ENCODE data around the gene RAB27B. TPM values are rescaled to one million over a fixed set of nuclear protein-coding genes. Genes with fewer than 3 reads are reported as not detected.

Gene RAB27B
- total RNA-seq, 1 experiment from 2014 or later: 41.2 TPM

DNA sequence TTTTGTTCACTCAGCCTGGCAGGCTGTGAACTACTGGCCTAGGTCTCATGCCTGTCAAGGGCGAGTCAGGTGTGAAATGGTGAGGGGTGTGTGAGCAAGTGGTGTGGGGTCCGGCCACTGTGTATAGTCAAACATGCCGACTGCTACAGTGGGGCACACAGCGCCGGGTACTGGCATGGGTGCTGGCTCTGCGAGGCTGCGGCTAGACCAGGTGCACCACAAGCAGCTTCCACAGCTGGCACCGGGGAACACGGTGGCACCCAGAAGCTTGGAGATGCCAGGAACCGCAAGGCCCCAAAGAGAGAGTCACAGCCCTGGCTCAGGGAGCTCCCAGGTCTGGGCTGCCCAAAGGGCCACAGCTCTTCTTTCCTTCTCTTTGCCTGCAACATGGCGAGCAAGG is 81.3 kb downstream of the RAB27B start:
- DNase-seq (ENCODE audit: low read depth): no peak

DNA sequence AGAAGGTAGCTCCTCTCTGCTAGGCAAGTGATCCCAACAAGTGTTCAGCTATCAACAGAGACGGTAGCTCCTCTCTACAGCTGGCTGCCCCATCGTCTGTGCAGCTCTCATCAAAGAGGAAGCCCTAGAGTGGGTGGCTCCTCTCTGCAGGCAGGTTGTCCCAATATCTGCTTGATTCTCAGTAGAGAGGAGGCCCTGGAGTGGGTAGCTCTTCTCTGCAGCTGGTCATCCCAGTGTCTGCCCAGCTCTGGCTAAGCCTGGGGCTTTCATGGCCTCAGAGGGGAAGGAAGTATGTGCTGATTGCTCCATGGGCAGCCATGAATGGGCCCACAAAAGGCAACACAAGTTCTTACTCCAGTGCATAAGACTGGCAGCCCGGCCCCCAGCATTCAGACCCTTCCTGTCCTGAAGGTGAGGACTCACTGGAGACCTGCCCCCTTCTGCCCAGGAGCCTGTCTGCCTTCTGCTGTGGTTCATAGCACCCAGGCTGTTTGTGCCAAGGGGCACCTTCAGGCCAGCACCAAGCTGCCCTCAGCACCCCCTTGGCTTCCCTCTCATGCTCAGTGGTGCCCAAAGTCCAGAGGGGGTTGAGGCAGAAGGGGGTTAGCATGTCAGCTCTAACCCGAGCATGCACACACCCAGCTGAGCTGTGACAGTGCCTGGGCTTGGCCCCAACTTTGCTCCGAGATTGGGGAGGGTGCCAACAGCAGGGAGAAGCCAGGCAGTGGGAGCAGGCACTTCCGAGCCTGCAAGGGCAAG is 82.1 kb downstream of the RAB27B start:
- DNase-seq (ENCODE audit: low read depth): no peak

DNA sequence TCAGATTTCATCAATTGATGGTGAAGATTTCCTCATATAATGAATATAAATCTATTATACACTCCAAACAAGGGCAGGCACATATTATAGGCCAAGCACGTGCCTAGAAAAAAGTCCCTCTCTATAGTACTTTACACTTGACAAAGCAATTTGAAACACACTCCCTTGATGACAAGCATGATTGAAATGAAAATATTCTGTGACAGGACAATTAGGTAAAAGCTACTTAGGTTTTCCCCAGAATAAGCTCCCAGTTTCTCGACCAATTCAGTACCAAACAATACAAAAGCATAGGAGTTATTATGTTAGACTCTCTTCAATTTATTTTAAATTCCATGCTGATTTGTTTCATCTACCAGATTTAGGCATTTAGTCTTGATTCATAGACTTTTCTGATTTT is 83.3 kb downstream of the RAB27B start:
- no peak for DNase-seq (ENCODE audit: low read depth)

DNA sequence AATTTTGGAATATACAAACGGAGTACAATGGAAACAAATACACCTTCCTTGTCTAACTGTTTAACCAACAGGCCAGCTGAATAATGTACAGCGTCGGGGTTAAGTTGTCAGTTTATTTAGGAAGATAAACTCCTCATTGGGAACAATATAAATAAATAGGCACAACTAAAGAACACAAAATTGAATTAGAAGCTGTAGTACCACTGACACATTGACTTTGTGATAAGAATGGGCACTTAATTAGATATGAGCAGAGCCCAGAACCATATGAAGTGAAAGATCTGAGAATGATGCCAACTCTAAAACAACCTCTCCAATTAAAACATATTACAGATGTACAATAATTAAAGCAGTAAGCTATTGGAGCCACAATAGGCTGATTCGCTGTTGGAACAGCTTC is 86.5 kb downstream of the RAB27B start:
- no peak for DNase-seq (ENCODE audit: low read depth)

DNA sequence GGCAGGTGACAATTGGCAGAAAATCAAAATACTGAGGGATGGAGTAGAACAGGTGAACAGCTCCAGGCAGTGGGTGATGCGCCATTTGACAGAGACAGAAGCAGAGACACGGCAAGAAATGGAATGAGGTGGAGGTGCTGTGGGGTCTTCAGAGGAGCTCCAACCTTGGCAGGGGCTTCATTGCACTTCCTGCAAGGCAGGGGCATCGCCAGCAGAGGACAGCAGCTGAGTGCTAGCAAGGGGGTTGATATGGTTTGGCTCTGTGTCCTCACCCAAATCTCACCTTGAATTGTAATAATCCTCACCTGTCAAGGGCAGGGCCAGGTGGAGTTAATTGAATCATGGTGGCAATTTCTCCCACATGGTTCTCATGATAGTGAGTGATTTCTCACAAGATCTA is 88.2 kb downstream of the RAB27B start:
- DNase-seq (ENCODE audit: low read depth): no peak

DNA sequence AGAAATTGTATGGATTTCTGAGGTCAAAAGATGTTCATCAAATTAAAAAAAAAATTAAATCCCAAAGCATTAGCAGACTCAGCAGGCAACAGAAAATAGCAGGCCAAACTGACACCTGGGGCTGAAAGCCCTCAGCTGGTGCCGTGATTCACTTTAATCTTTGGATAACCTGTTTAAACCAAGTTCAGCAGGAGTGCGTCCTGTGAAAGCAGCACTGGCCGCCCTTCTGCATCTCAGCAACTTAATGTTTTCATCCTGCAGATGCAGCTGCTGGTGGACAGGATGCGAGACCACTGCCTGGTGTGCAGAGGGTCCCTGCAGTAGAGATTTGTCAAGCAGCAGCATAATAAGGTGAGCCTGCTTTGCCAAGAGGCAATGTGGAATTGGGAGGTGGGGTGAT is 89.8 kb downstream of the RAB27B start:
- DNase-seq (ENCODE audit: low read depth): no peak

DNA sequence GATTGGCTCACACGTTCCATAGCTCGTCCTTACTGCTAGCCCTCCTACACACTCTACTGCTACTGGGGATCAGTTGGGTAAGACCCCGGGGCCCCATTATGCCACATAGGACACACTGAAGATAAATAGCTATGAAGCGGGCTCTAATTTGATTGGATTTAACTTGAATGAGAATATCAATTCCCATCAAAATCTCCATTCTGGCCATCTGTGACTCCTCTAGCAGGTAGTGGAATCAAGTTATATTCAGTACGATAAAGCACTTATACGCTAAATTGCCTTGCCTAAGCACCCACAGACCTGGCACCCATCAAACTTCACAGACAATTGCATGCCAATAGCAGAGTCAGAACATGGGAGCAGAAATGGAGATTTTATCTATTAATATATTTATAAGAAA is 91.1 kb downstream of the RAB27B start:
- DNase-seq (ENCODE audit: low read depth): no peak

DNA sequence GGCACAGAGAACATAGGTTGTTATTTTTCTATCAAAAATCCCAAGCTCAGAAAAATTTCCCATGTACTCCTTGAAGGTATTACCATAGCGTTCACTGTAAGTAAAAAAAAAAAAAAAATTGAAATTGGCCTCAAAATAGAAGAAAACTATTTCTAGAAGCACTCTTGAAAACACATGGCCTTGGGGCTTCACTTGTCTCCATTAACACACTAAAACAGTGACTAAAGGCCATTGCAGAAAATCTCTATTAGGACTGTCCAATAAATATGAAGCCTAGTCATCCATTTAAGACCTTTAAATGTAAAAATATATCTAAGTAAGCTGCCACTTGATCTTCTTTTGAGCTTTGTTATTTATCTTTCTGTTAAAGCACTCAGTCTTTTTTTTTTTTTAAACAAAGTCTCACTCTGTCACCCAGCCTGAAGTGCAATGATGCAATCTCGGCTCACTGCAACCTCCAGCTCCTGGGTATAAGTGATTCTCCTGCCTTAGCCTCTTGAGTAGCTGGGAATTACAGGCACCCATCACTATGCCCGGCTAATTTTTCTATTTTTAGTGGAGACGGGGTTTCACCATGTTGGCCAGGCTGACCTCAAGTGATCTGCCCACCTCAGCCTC is 95.2 kb downstream of the RAB27B start:
- DNase-seq (ENCODE audit: low read depth): no peak

DNA sequence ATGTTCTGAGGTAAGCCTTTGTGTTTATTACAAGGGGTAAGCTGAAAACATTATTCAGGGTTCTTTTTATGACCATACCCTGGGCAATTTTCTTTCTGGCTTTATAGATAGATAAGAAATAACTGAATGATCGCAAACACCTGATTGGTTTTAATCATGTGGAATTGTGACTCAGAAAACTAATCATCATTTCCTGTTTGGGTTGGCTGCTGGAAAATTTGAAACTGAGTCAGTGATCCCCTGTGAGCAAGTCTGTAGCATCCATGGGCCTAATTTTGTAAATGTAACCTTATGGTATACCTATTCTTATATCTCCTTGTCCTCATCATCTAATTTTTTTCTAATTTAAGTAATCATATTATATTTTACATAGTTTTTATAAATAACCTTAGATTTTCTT is 96.7 kb downstream of the RAB27B start:
- DNase-seq (ENCODE audit: low read depth): no peak

DNA sequence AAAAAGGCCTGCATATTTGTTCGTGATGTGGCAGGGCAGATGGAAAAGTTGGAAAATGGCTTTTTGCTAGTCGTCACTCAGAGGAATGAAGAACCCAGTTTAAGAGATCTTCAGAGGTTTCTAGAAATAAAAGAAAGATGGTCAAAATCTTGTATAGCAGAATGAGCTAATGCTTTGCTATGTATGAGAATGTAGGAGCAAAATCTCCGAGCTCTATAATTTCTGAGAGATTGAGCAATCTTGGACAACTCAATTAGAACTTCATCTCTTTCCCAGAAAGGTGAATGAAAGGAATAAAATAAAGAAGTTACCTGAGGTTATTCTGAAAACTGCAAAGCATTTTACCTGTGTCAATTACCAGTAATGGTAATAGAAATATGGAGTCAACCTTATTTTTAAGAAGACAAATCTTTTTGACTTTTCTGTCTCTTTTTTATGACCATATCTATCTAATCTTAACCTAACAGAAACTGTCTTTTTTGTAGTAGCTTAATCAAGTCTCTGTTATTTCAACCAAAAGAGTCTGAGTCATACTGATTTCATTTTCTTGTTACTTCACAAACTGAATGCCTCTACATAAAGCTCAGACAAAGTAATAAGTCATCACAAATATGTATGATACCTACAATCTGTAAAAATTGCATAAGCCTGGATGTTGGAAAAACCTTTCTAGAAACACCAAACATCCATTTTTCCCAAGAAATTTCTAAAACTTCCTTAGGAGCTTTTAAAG is 98.5 kb downstream of the RAB27B start:
- peak; percentile 42 for DNase-seq (ENCODE audit: low read depth)

DNA sequence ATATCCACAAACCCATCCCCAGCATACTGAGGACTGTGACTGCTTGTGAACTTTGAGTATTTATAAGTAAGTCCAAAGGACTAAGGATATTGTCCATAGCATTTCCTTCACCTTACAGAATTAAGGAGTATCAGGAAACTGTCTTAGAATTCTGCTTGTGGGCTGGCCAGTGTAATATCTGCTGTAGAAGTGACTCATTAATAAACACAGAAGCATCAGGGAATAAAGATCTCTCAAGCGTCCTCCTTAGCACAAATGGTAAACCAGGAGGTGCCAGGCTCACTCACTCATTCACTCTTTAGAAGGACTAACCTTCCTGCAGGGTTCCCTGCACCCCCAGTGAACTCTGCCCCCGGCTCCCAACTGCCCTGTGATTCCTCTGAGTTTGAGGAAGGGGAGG is 100.0 kb downstream of the RAB27B start:
- no peak for DNase-seq (ENCODE audit: low read depth)

DNA sequence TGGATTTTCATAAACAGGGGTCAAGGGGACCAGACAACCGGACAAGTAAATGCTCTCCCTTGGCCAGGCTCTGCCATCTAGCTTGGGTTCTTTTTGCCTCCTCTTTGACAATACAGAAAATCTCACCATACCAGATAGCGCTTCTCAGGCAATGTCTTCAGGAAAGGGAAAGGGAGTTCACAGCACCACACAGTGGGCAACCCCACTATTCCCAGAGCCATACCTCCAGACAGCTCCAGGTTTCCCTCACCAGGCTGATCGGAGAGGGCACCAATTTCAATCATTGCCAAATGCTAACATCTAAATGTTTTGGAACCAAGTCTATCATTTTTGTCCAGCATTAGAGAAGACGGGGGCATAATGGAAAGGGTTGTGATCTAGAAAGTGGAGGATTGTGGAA is 102.9 kb downstream of the RAB27B start:
- DNase-seq (ENCODE audit: low read depth): no peak

DNA sequence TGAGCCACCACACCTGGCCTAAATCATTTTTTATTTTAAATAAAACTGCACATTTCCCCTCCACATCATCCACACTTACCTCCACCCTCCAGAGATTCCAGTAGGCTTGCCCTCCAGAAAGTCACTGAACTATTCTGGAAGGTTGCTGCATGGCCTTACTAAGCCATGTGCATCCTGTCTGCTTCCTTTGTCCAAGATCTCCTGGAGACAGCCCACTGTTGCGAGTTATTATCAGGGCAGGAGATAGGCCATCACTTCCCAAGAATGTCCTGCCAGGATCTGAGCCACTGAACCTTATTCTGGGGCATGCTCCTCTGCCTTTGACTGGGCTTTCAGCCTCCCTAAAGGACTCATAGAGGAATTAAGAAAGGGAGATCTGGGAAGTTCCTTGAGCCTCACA is 104.2 kb downstream of the RAB27B start:
- DNase-seq (ENCODE audit: low read depth): no peak

DNA sequence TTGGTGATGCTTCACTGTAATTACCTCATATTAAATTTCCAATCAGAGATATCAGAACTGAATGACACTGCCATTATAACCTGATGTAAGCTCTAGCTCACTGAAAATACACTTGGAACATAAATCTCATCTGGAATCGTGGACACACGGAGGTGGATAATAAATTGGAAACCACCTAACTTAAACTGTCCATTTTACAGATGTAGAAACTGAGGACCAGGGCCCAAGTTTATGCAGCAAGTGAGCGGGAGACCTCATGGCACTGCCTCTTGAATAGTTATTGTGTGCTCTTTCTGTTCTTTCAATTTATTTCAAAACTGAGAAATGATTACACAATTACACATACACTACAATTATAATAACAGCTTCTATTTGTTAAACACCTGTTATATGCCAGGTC is 110.2 kb downstream of the RAB27B start:
- no peak for DNase-seq (ENCODE audit: low read depth)

DNA sequence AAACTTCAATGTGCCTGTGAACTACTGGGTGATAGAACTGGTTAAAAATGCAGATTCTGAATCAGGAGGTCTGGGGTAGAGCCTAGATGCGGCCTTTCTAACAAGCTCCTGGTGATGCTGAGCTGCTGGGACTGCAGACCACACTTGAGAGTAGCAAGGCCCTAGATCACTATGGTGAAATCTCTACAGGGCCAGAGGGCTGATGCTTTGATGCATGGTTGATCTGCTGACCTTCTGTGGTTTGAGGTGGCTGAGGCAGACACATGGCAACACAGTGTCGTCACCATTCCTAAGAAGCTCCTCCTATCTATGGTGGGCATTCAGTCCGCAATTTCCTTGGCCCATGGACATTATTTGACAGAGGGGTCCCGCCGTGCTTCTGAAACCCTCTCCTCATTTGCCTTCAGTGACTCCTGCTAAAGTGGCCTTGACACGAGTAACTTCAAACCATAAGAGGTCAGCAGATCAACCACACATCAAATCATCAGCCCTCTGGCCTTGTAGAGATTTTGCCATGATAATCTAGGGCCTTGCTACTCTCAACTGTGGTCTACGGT is 111.2 kb downstream of the RAB27B start:
- DNase-seq (ENCODE audit: low read depth): peak; percentile 61

DNA sequence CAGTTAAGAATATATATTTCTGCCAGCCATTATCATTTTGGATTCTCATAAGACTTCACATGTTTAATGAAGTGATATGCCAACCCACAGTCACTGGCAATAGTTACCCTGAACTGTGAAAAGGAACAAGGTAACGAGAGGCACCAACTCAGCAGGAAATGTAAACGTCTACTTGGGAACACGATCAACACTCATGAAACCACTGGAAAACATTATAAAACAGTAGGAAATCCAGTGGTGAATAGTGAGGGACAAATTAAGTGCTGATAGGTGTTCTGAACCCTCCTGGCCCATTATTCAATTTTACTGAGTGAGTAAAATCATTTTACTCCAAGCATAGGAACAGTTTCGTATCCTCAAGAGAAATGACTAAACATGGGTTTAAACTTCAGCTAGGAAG is 113.9 kb downstream of the RAB27B start:
- no peak for DNase-seq (ENCODE audit: low read depth)

DNA sequence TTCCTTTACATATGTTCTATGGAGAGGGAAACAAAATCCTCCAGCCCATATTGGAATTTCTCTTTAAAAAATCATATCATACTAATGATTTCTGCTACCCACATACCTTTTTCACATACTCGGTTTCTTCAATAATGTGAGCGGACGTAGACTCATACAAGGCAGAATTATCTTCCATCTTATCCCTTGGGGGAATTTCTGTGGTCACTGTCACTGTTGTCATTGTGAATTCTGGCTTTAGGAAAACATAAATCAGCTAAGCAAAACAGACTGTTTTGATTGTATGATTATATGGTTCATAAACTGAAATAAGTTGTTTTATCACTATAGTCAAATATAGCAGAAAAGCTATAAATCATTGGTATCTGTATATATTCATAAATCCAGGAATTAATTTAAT is 114.3 kb downstream of the RAB27B start:
- DNase-seq (ENCODE audit: low read depth): no peak

Other genes starting within 250 kb of the RAB27B start
- not detected in 2 replicates for gene DYNAP, start 237.2 kb upstream of the RAB27B start, total RNA-seq (2014; rRNA removed)
- gene CCDC68, start 131.0 kb downstream of the RAB27B start, total RNA-seq (2014; rRNA removed): 0.34 and 1.1 TPM in 2 replicates